ENCODE data around the gene RABGEF1.

- TF ChIP-seq CTCF (IDR thresholded peaks at IDR 0.05) (no peak), EZH2phosphoT487 (IDR thresholded peaks at IDR 0.05) (no peak), EZH2 (IDR thresholded peaks at IDR 0.05) (no peak)
These were observed 120.2 kb downstream of the RABGEF1 start for GRCh38 chr7:66860767-66861166.

All from neural progenitor cell (in vitro differentiated cells).